Measurements from ENCODE around the gene SEH1L. TPM values are rescaled to one million over a fixed set of nuclear protein-coding genes. Genes with fewer than 3 reads are reported as not detected.
A peak's percentile ranks its signal among the peaks of the same experiment; 100 is the strongest.

The SEH1L gene
- total RNA-seq, 4 donors from 2014 or later = 9.4 to 29.1 (median 18.2) TPM

- Histone ChIP-seq H3K4me1 (peaks cover 0 to 21% (median 8%) of the 10 kb centered on the region in 4 donors), H3K27ac (no peak overlapping the region), H3K27me3 (no peaks in the 10 kb centered on the region), H3K36me3 (no peaks in the 10 kb centered on the region), H3K9me3 (no peaks in the 10 kb centered on the region), H3K4me3 (no peak overlapping the region)
- in situ Hi-C loops (cut with MboI; ENCODE audit: low pct_ligation_motif_present in 1 of 4, low pct_unique_long_range_greater_than_20kb in 1 of 4, low sequenced_read_pairs in 3 of 4) (loop anchor here (25.0 kb wide), 1 partner anchor 556 kb away; the partner anchor contains the start of gene AFG3L2 (in 4 of the 4)), intact Hi-C loops (cut with DNase I; ENCODE audit: low total_unique reads) (no loop called here)
- no peak for DNase-seq
- 78 to 83% methylated on average over 3 to 4 of the region's 4 CpGs for WGBS, 2 donors (ENCODE audit: low coverage in 1 of 2)
- TF ChIP-seq POLR2A (IDR thresholded peaks at IDR 0.05) (no peak), POLR2AphosphoS5 (IDR thresholded peaks at IDR 0.05) (no peak), EP300 (IDR thresholded peaks at IDR 0.05; ENCODE audit: low read depth) (no peak), CTCF (IDR thresholded peaks at IDR 0.05) (no peak)
Measured at GRCh38 chr18:12943215-12943614, 4.6 kb upstream of the SEH1L start.

DNA sequence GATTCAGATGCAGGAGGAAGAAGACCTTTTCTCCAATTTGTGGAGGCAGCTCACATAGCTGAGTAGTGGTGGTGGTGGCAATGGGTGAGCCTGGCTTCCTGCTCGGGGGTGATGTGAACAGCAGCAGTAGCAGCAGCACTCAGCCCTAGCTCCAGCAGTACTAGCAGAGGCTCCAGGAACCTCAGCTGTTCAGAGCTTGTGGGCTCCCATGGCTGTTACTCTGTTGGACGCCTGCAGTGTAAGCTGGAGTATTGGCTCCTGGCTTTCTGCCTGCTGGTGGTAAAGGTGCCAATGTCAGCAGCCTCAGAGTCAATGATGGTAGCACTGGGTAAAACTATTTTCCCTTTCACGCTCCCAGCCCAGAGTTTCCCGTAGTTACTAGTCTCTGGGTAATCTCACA is 3.1 kb upstream of the SEH1L start:
- no peaks in the 10 kb centered on the region for H3K27me3 ChIP-seq
- TF ChIP-seq POLR2A (IDR thresholded peaks at IDR 0.05) (no peak), CTCF (IDR thresholded peaks at IDR 0.05) (no peak), POLR2AphosphoS5 (IDR thresholded peaks at IDR 0.05) (no peak), EP300 (IDR thresholded peaks at IDR 0.05; ENCODE audit: low read depth) (no peak)
- peak; percentile 34 for DNase-seq
- intact Hi-C loops (cut with DNase I; ENCODE audit: low total_unique reads) = no loop called here
- no peaks in the 10 kb centered on the region for H3K36me3 ChIP-seq
- H3K27ac ChIP-seq = no peak overlapping the region
- WGBS, 2 donors (ENCODE audit: low coverage in 1 of 2) = 47 to 64% methylated on average over 2 to 3 of the region's 4 CpGs
- H3K9me3 ChIP-seq = no peaks in the 10 kb centered on the region
- in situ Hi-C loops (cut with MboI; ENCODE audit: low pct_ligation_motif_present in 1 of 4, low pct_unique_long_range_greater_than_20kb in 1 of 4, low sequenced_read_pairs in 3 of 4) = loop anchor here (25.0 kb wide), 1 partner anchor 557 kb away; the partner anchor contains the start of gene AFG3L2 (in 4 of the 4)
- no peak overlapping the region for H3K4me3 ChIP-seq
- peaks cover 0 to 29% (median 11%) of the 10 kb centered on the region in 4 donors for H3K4me1 ChIP-seq

DNA sequence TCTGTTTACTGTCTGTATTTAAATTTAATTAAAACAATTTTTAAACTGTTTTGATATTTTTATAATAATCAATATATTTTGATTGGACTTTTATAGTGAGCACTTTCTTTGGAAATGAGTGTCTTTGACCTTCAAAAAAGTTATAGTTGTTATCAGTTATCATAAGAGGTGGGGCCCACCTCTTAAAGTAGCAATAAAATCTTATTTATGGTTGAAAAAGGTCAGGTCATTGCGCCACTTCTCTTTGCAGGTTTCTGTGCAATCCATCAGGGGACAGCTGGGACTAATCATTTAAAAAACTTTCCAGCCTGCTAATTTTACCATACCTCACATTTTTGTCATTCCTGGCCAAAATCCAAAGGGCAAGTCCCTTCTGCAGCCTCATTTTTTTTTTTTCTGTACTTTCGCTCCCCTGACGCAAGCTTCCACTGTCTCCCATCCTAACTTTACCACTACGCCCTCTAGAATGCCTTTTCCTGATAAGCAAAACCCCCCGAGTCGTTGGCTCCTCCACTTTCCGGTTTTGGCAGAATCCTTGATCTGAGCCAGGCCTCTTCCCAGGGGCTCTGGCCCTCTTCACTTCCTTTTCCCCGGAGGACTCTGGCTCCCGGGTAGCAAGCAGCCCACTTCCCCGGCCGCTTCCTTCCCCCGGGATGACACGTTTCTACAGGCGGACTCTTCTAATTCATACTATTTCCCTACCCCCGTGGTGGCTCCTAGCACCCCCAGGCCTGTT is 1.1 kb upstream of the SEH1L start:
- peaks cover 0 to 34% (median 13%) of the 10 kb centered on the region in 4 donors for H3K4me1 ChIP-seq
- H3K27me3 ChIP-seq = no peaks in the 10 kb centered on the region
- H3K27ac ChIP-seq = peak overlapping the region; percentile 94 to 98 (median 97)
- WGBS, 2 donors (ENCODE audit: low coverage in 1 of 2) = 6% methylated on average over 8 to 15 of the region's 15 CpGs
- H3K9me3 ChIP-seq = no peaks in the 10 kb centered on the region
- no peak for TF ChIP-seq EP300 (IDR thresholded peaks at IDR 0.05; ENCODE audit: low read depth)
- peak in 1 of 3 donors; percentile 38 for TF ChIP-seq POLR2AphosphoS5 (IDR thresholded peaks at IDR 0.05)
- TF ChIP-seq CTCF (IDR thresholded peaks at IDR 0.05) = no peak
- TF ChIP-seq POLR2A (IDR thresholded peaks at IDR 0.05) = no peak
- in situ Hi-C loops (cut with MboI; ENCODE audit: low pct_ligation_motif_present in 1 of 4, low pct_unique_long_range_greater_than_20kb in 1 of 4, low sequenced_read_pairs in 3 of 4) (loop anchor here (25.0 kb wide), 1 partner anchor 559 kb away; the partner anchor contains the start of gene AFG3L2 (in 4 of the 4)), intact Hi-C loops (cut with DNase I; ENCODE audit: low total_unique reads) (no loop called here)
- DNase-seq = peak; percentile 47
- H3K36me3 ChIP-seq = no peaks in the 10 kb centered on the region
- H3K4me3 ChIP-seq = peak overlapping the region; percentile 12 to 80 (median 52)

DNA sequence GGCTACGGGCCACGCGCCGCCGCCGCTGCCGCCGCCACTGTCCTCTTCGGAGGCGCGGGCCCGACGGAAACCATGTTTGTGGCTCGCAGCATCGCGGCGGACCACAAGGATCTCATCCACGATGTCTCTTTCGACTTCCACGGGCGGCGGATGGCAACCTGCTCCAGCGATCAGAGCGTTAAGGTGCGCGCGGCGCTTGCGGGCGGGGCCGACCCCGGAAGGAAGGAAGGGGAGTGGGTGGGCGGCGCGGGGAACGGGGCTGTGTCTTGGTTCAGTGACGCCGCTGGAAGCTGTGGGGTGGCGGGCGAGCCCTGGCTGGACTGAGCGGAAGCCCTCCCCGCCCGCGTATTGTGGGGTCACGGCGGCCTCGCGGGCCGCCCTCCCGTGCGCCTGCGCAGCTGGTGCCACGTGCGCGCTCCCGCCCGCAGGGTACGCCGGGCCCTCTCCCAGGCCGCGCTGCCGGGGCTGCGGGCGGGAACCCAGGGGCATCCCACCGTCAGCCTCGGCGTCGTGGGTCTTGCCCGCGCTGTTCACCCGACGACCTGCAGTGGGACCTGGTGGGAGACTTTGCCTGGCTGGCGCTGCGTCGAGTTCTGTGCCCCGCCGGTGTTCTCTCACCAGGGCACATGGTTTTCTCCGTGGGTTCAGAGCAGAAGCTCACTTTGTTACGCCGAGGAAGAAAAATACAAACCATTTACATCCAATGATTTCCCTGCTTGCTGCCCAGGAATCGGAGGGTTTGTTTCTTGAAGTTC is 416 bp downstream of the SEH1L start:
- in situ Hi-C loops (cut with MboI; ENCODE audit: low pct_ligation_motif_present in 1 of 4, low pct_unique_long_range_greater_than_20kb in 1 of 4, low sequenced_read_pairs in 3 of 4) = loop anchor here (25.0 kb wide), 1 partner anchor 561 kb away; the partner anchor contains the start of gene AFG3L2 (in 4 of the 4)
- TF ChIP-seq EP300 (IDR thresholded peaks at IDR 0.05; ENCODE audit: low read depth) (peak; percentile 1), POLR2A (IDR thresholded peaks at IDR 0.05) (peak; percentile 82), CTCF (IDR thresholded peaks at IDR 0.05) (no peak), POLR2AphosphoS5 (IDR thresholded peaks at IDR 0.05) (peak; percentile 65 to 82 (median 75))
- Histone ChIP-seq H3K4me1 (peaks cover 0 to 34% (median 13%) of the 10 kb centered on the region in 4 donors), H3K27ac (peak overlapping the region; percentile 94 to 98 (median 97)), H3K36me3 (no peaks in the 10 kb centered on the region), H3K4me3 (peak overlapping the region; percentile 29 to 80 (median 50)), H3K9me3 (no peaks in the 10 kb centered on the region), H3K27me3 (no peaks in the 10 kb centered on the region)
- intact Hi-C loops (cut with DNase I; ENCODE audit: low total_unique reads) = no loop called here
- DNase-seq = peak; percentile 96
- 2% methylated on average over 54 of the region's 81 CpGs; no CpG with 5 or more reads in 1 of the 2 donors for WGBS, 2 donors (ENCODE audit: low coverage in 1 of 2)

All from transverse colon (tissue), 4 donors.